ENCODE measurements around the gene ITM2B. TPM values are rescaled to one million over a fixed set of nuclear protein-coding genes. Genes with fewer than 3 reads are reported as not detected.

Gene ITM2B
- total RNA-seq, 1 donor from 2014 or later = 358 TPM

DNA sequence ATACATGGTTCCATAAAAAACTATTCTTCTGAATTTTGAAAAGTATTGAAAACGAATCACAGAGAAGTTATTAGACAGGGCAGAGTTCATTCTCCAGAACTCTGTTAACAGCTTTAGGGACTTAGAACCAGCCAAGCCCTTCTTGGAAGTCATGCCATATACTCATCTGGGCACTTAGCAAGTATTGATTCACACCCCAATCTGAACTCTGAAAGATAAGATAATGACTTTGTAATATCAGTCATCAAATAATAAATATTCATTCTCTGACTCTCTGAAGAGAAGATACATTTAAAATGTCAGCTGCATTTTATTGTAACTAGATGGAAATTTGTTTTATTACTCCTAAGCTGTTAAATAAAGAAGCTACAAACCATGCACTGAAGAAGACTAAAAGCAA is 43.8 kb upstream of the ITM2B start:
- no peak overlapping the region for H2AFZ ChIP-seq (ENCODE audit: low read depth, low read length)
- H3K4me2 ChIP-seq (ENCODE audit: low read length) = no peak overlapping the region
- no peaks in the 10 kb centered on the region for H3K36me3 ChIP-seq (ENCODE audit: insufficient read depth, low read length)
- no peak overlapping the region for H3K27ac ChIP-seq (ENCODE audit: low read depth, low read length)
- no peak overlapping the region for H3K27ac Mint-ChIP-seq (ENCODE audit: unreplicated experiment)
- H4K20me1 ChIP-seq (ENCODE audit: insufficient read depth, low read length) = no peaks in the 10 kb centered on the region
- H3K4me3 ChIP-seq (ENCODE audit: insufficient read depth, low read depth, low read length) = no peak overlapping the region
- peaks cover 2% of the 10 kb centered on the region for H3K27me3 ChIP-seq (ENCODE audit: insufficient read depth, low read length)
- H3K36me3 Mint-ChIP-seq (ENCODE audit: low read depth, unreplicated experiment) = no peaks in the 10 kb centered on the region
- no peak overlapping the region for H3K4me3 Mint-ChIP-seq (ENCODE audit: unreplicated experiment)
- no peaks in the 10 kb centered on the region for H3K79me2 ChIP-seq (ENCODE audit: insufficient read depth, low read length)
- H3K4me1 Mint-ChIP-seq (ENCODE audit: low read depth, unreplicated experiment) = peaks cover 2% of the 10 kb centered on the region
- no peak for TF ChIP-seq EZH2 (IDR thresholded peaks at IDR 0.05; ENCODE audit: insufficient read depth, low read length)
- TF ChIP-seq, protein P1, sequence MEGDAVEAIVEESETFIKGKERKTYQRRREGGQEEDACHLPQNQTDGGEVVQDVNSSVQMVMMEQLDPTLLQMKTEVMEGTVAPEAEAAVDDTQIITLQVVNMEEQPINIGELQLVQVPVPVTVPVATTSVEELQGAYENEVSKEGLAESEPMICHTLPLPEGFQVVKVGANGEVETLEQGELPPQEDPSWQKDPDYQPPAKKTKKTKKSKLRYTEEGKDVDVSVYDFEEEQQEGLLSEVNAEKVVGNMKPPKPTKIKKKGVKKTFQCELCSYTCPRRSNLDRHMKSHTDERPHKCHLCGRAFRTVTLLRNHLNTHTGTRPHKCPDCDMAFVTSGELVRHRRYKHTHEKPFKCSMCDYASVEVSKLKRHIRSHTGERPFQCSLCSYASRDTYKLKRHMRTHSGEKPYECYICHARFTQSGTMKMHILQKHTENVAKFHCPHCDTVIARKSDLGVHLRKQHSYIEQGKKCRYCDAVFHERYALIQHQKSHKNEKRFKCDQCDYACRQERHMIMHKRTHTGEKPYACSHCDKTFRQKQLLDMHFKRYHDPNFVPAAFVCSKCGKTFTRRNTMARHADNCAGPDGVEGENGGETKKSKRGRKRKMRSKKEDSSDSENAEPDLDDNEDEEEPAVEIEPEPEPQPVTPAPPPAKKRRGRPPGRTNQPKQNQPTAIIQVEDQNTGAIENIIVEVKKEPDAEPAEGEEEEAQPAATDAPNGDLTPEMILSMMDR (IDR thresholded peaks at IDR 0.05; ENCODE audit: insufficient read depth, low read depth, low read length) = no peak
- no peak for FAIRE-seq
- no peak for DNase-seq (ENCODE audit: low read depth)
- no peaks in the 10 kb centered on the region for H3K27me3 Mint-ChIP-seq (ENCODE audit: low read depth, unreplicated experiment)
- no peaks in the 10 kb centered on the region for H3K9me3 ChIP-seq (ENCODE audit: insufficient read depth, low read depth, low read length)
- no peak overlapping the region for H3K9ac ChIP-seq (ENCODE audit: low read length)
- no peaks in the 10 kb centered on the region for H3K9me3 Mint-ChIP-seq (ENCODE audit: unreplicated experiment)
- H3K4me1 ChIP-seq (ENCODE audit: insufficient read depth, low read length) = no peaks in the 10 kb centered on the region

DNA sequence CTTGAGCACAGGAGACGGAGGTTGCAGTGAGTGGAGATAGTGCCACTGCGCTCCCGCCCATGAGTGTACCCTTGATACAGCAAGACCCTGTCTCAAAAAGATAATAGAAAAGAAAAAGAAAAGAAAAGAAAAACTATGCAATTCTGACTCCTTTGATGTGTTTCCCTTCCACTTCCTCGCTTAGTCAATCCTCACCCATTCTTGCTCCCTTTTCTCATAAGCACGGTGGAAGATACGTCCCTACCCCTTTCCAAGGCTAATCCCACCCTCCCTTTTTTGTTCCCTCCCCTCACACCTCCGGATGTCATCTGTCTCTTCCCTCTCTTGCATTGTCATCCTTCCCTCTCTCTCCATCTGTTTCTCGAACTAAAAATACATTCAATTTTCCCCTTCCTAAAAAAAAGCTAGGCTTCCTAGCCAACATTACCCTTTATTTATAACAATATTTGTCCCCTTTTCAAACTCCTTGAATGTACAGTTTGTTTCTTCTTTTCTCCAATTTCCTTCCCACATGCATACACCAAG is 40.5 kb upstream of the ITM2B start:
- no peaks in the 10 kb centered on the region for H3K27me3 Mint-ChIP-seq (ENCODE audit: low read depth, unreplicated experiment)

DNA sequence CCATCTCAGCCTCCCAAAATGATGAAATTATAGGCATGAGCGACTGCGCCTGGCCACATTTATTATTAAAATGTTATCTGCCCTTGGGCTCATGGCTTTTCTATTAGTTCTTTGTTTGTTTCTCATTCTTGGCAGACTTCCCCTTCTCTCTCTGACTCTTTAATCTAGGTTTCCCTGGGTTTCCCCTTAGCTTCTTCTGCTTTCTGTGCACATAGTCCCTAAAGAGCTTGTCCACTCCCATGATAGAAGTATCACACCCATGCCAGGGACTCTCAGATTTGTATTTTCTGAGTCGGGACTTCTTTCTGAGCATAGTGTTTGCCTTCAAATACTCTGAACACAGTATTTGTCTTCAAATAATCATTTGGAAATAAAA is 38.6 kb upstream of the ITM2B start:
- Mint-ChIP-seq H3K27me3 (ENCODE audit: low read depth, unreplicated experiment) (no peaks in the 10 kb centered on the region), H3K36me3 (ENCODE audit: low read depth, unreplicated experiment) (no peaks in the 10 kb centered on the region), H3K4me1 (ENCODE audit: low read depth, unreplicated experiment) (no peaks in the 10 kb centered on the region), H3K9me3 (ENCODE audit: unreplicated experiment) (no peaks in the 10 kb centered on the region), H3K27ac (ENCODE audit: unreplicated experiment) (no peak overlapping the region), H3K4me3 (ENCODE audit: unreplicated experiment) (no peak overlapping the region)
- Histone ChIP-seq H3K9ac (ENCODE audit: low read length) (no peak overlapping the region), H3K9me3 (ENCODE audit: insufficient read depth, low read depth, low read length) (peaks cover 2% of the 10 kb centered on the region), H3K4me3 (ENCODE audit: insufficient read depth, low read depth, low read length) (no peak overlapping the region), H3K27me3 (ENCODE audit: insufficient read depth, low read length) (peaks cover 2% of the 10 kb centered on the region), H3K4me2 (ENCODE audit: low read length) (no peak overlapping the region), H3K79me2 (ENCODE audit: insufficient read depth, low read length) (no peaks in the 10 kb centered on the region), H2AFZ (ENCODE audit: low read depth, low read length) (no peak overlapping the region), H3K36me3 (ENCODE audit: insufficient read depth, low read length) (no peaks in the 10 kb centered on the region), H3K4me1 (ENCODE audit: insufficient read depth, low read length) (no peaks in the 10 kb centered on the region), H3K27ac (ENCODE audit: low read depth, low read length) (no peak overlapping the region), H4K20me1 (ENCODE audit: insufficient read depth, low read length) (no peaks in the 10 kb centered on the region)
- DNase-seq (ENCODE audit: low read depth) (no peak), FAIRE-seq (no peak)
- TF ChIP-seq, protein P1 (IDR thresholded peaks at IDR 0.05; ENCODE audit: insufficient read depth, low read depth, low read length) = no peak
- TF ChIP-seq EZH2 (IDR thresholded peaks at IDR 0.05; ENCODE audit: insufficient read depth, low read length) = no peak

More for the DNA sequence above, 40.5 kb upstream of the ITM2B start:
- H3K9ac ChIP-seq (ENCODE audit: low read length) = no peak overlapping the region
- H3K4me3 ChIP-seq (ENCODE audit: insufficient read depth, low read depth, low read length) = no peak overlapping the region
- H3K9me3 ChIP-seq (ENCODE audit: insufficient read depth, low read depth, low read length) = peaks cover under 1% of the 10 kb centered on the region
- no peak overlapping the region for H2AFZ ChIP-seq (ENCODE audit: low read depth, low read length)
- Mint-ChIP-seq H3K27ac (ENCODE audit: unreplicated experiment) (no peak overlapping the region), H3K4me3 (ENCODE audit: unreplicated experiment) (no peak overlapping the region), H3K4me1 (ENCODE audit: low read depth, unreplicated experiment) (no peaks in the 10 kb centered on the region), H3K9me3 (ENCODE audit: unreplicated experiment) (no peaks in the 10 kb centered on the region), H3K36me3 (ENCODE audit: low read depth, unreplicated experiment) (no peaks in the 10 kb centered on the region)
- TF ChIP-seq, protein P1 (IDR thresholded peaks at IDR 0.05; ENCODE audit: insufficient read depth, low read depth, low read length) = no peak
- no peak for TF ChIP-seq EZH2 (IDR thresholded peaks at IDR 0.05; ENCODE audit: insufficient read depth, low read length)
- no peaks in the 10 kb centered on the region for H3K36me3 ChIP-seq (ENCODE audit: insufficient read depth, low read length)
- H3K4me2 ChIP-seq (ENCODE audit: low read length) = no peak overlapping the region
- H3K27me3 ChIP-seq (ENCODE audit: insufficient read depth, low read length) = peaks cover 2% of the 10 kb centered on the region
- H3K79me2 ChIP-seq (ENCODE audit: insufficient read depth, low read length) = no peaks in the 10 kb centered on the region
- no peak overlapping the region for H3K27ac ChIP-seq (ENCODE audit: low read depth, low read length)
- DNase-seq (ENCODE audit: low read depth) (no peak), FAIRE-seq (no peak)
- no peaks in the 10 kb centered on the region for H4K20me1 ChIP-seq (ENCODE audit: insufficient read depth, low read length)
- no peaks in the 10 kb centered on the region for H3K4me1 ChIP-seq (ENCODE audit: insufficient read depth, low read length)

All from astrocyte (in vitro differentiated cells and primary cell).